ENCODE results near the gene C22orf31. TPM values are rescaled to one million over a fixed set of nuclear protein-coding genes. Genes with fewer than 3 reads are reported as not detected.
"Not testable (repeated sequence)": the region's sequence is repeated elsewhere in the genome, so short reads cannot be mapped to it uniquely, and the experiment has no call there.

The C22orf31 gene
- total and polyA plus RNA-seq, 4 donors: 1.2 TPM; not detected in 3

DNA sequence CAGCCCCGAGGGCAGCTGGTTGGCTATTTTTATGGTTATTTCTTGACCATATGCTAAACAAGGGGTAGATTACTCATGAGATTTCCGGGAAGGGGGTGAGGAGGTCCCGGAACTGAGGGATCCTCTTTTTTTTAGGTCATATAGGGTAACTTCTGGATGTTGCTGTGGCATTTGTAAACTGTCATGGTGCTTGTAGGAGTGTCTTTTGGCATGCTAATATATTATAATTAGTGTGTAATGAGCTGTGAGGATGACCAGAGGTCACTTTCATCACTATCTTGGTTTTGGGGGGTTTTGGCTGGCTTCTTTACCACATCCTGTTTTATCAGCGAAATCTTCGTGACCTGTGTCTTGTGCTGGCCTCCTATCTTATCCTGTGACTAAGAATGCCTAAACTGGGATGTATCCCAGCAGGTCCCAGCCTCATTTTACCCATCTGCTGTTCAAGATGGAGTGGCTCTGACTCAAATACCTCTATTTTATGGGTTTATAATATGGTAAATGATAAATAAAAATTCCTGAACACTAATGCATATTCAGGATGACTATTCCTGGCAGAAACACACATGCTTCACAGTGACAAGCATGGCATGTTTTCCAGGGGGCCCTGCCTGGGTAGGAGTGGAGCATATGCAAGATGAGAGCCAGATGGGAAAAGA is 22.4 kb upstream of the C22orf31 start:
- H3K27me3 ChIP-seq (ENCODE audit: control insufficient read depth, insufficient read depth, low read length): no peaks in the 10 kb centered on the region
- 82% methylated on average over 4 of the region's 5 CpGs for WGBS (ENCODE audit: insufficient coverage)
- peak in 1 of 6 donors; percentile 83 for DNase-seq (ENCODE audit: low read depth in 4 of 6, low spot score in 6 of 6)
- H3K27ac ChIP-seq (ENCODE audit: low read depth, low read length): no peak overlapping the region
- peaks cover 10% of the 10 kb centered on the region for H3K4me1 ChIP-seq (ENCODE audit: control insufficient read depth, insufficient read depth, low read length)
- H3K9me3 ChIP-seq (ENCODE audit: control insufficient read depth, insufficient read depth, low read length): no peaks in the 10 kb centered on the region
- H3K36me3 ChIP-seq (ENCODE audit: control insufficient read depth, insufficient read depth, low read length): no peaks in the 10 kb centered on the region
- no peak overlapping the region for H3K4me3 ChIP-seq (ENCODE audit: low read depth, low read length)

DNA sequence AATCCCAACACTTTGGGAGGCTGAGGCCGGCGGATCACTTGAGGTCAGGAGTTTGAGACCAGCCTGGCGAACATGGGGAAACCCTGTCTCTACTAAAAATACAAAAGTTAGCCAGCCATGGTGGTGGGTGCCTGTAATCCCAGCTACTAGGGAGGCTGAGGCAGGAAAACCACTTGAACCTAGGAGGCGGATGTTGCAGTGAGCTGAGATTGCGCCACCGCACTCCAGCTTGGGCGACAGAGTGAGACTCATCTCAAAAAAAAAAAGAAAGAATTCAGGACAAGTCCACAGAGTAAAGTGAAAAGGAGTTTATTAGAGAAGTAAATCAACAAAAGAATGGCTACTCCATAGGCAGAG is 21.9 kb upstream of the C22orf31 start:
- H3K27ac ChIP-seq (ENCODE audit: low read depth, low read length); H3K27me3 ChIP-seq (ENCODE audit: control insufficient read depth, insufficient read depth, low read length); H3K9me3 ChIP-seq (ENCODE audit: control insufficient read depth, insufficient read depth, low read length); DNase-seq (ENCODE audit: low read depth in 4 of 6, low spot score in 6 of 6); H3K36me3 ChIP-seq (ENCODE audit: control insufficient read depth, insufficient read depth, low read length); H3K4me3 ChIP-seq (ENCODE audit: low read depth, low read length): not testable (repeated sequence)
- 100% methylated on average over 2 of the region's 7 CpGs for WGBS (ENCODE audit: insufficient coverage)
- H3K4me1 ChIP-seq (ENCODE audit: control insufficient read depth, insufficient read depth, low read length): peaks cover 11% of the 10 kb centered on the region

DNA sequence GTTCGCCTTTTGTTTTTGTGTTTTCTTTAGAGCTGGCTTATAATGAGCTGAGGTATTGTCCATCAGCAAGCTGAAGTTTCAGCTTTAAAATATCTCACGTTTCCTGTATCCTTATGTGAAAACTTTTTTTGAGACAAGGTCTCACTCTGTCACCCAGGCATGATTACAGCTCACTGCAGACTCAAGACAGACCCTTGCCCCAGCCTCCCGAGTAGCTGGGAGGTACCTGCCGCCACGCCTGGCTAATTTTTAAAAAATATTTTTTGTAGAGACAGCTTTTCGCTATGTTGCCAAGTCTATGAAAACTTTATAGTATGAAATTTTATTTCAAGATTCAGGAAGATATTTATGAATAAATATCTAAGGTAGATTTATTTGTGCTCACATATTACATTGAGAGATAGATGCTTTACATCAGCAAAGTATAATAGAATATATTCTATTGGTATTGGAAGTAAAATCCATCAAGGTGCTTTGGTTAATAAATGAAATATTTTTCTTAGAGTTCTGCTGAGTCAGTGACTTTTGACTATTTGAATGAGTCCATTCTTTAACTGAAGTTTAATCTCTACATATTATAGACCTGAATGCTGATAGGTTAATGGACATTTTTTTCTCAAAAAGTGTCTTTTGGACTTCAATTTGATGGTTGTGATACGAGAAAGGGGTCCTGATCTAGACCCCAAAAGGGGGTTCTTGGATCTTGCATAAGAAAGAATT is 21.4 kb upstream of the C22orf31 start:
- Histone ChIP-seq H3K27ac (ENCODE audit: low read depth, low read length) (no peak overlapping the region), H3K9me3 (ENCODE audit: control insufficient read depth, insufficient read depth, low read length) (no peaks in the 10 kb centered on the region), H3K4me3 (ENCODE audit: low read depth, low read length) (no peak overlapping the region), H3K4me1 (ENCODE audit: control insufficient read depth, insufficient read depth, low read length) (peaks cover 11% of the 10 kb centered on the region), H3K27me3 (ENCODE audit: control insufficient read depth, insufficient read depth, low read length) (no peaks in the 10 kb centered on the region), H3K36me3 (ENCODE audit: control insufficient read depth, insufficient read depth, low read length) (no peaks in the 10 kb centered on the region)
- 88% methylated on average over 2 of the region's 7 CpGs for WGBS (ENCODE audit: insufficient coverage)
- no peak for DNase-seq (ENCODE audit: low read depth in 4 of 6, low spot score in 6 of 6)

DNA sequence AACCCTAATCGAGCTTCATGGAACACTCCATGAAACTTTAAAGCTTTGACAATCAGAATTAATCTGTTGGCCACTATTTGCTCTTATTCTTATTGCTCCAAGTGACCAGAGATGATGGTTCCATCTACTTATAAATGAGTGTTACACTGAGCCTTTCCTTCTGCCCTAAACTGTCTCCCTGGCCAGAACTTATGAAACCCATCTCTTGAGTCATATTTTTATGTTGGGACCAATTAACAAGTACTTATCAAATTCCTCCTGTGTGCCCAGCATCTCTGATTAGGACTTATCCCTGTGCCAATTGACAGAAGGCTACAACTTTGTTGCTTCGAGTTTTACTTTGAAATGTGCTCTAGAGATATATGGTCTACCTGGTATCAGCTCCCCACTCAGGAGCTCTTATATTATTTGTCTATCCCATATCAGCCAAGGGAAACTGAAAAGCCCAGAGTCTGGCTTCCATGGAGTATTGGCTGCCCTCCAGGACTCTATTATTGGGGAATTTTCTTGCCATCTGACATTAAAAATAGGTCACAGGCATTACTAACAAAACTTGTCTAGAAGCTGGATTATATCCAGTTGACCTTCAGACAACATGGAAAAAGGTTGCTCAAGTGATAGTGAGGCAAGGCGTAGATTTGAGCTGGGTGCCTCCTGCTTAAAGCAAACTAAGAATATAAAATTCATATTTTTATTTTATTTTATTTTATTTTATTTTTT is 20.0 kb upstream of the C22orf31 start:
- DNase-seq (ENCODE audit: low read depth in 4 of 6, low spot score in 6 of 6): no peak
- no CpG with 5 or more reads among the region's 3 CpGs for WGBS (ENCODE audit: insufficient coverage)

DNA sequence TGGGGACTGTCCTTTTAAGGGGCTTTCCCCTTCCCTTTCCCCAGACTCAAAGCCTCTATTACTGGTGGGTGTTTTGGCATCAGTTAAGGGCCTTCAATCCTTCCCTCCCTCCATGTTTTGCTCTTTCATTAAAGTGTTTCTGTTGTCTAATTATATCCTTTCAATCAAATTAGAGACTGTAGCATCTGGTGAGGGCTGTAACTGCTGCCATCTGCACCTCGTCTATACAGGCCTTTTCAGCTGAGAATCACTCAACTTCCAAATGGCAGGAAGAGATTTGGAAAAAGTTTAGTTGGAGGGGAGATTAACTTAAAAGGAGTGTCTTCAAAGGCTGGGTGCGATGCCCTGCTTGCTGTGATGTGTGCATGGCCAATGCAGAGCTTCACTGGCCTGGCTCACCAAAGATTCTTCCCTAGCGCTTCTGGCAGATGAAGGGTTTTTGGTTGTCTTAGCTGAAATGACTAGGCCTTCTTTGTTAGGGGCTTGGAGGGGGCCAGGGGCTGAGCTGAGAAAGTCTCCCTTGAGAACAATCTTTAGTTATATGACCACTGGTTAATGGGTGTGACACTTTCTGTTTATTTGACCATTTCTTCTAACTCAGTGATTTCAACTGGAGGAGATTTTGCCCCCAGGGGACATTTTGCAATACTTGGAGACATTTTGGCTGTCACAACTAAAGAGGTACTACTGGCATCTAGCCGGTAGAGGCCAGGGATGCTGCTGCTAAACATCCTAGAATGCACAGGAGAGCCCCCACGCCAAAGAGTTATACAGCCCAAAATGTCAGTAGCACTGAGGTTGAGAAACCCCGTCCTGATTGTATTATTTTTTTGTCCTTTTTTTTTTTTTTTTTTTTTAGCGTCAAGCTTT is 18.7 kb upstream of the C22orf31 start:
- Histone ChIP-seq H3K36me3 (ENCODE audit: control insufficient read depth, insufficient read depth, low read length) (no peaks in the 10 kb centered on the region), H3K27me3 (ENCODE audit: control insufficient read depth, insufficient read depth, low read length) (no peaks in the 10 kb centered on the region), H3K9me3 (ENCODE audit: control insufficient read depth, insufficient read depth, low read length) (no peaks in the 10 kb centered on the region), H3K27ac (ENCODE audit: low read depth, low read length) (no peak overlapping the region), H3K4me1 (ENCODE audit: control insufficient read depth, insufficient read depth, low read length) (peaks cover 11% of the 10 kb centered on the region), H3K4me3 (ENCODE audit: low read depth, low read length) (no peak overlapping the region)
- DNase-seq (ENCODE audit: low read depth in 4 of 6, low spot score in 6 of 6): peak in 2 of 6 donors; percentile 76 to 80
- 61% methylated on average over 3 of the region's 7 CpGs for WGBS (ENCODE audit: insufficient coverage)

More for the DNA sequence above, 20.0 kb upstream of the C22orf31 start:
- no peaks in the 10 kb centered on the region for H3K36me3 ChIP-seq (ENCODE audit: control insufficient read depth, insufficient read depth, low read length)
- H3K27ac ChIP-seq (ENCODE audit: low read depth, low read length): no peak overlapping the region
- no peak overlapping the region for H3K4me3 ChIP-seq (ENCODE audit: low read depth, low read length)
- H3K27me3 ChIP-seq (ENCODE audit: control insufficient read depth, insufficient read depth, low read length): no peaks in the 10 kb centered on the region
- H3K4me1 ChIP-seq (ENCODE audit: control insufficient read depth, insufficient read depth, low read length): peaks cover 11% of the 10 kb centered on the region
- no peaks in the 10 kb centered on the region for H3K9me3 ChIP-seq (ENCODE audit: control insufficient read depth, insufficient read depth, low read length)

DNA sequence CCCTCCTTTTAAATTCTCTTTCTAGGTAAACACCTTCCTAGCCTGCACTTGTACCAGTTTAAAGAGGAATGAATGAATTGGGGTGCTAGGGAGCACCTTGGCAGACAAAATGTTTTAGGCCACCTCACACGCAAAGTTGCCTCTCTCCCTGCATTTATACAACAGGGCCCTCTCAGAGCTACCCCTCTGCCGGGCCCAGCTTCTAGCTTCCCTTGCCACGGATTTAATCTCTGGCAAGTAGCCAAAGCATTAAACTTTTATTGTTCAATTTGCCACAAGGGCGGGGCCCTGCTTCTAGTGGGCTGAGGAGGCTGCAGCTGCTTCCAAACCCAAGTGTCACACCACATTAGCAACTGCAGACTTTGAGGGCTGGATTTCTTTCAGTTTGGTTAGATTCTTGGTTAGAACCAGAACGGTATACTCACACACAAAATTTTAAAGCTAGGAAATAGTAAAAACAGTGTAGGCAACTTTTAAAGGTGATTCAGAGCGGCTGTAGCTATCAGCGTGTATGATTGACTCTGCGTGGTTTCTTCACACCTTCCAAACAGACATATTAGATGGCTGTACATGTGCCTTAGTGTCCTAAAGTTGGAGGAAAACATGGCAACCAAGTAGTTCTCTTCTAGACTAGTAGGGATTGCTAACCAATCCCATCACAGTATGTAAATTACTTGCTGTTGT is 17.7 kb upstream of the C22orf31 start:
- Histone ChIP-seq H3K27ac (ENCODE audit: low read depth, low read length) (no peak overlapping the region), H3K9me3 (ENCODE audit: control insufficient read depth, insufficient read depth, low read length) (no peaks in the 10 kb centered on the region), H3K36me3 (ENCODE audit: control insufficient read depth, insufficient read depth, low read length) (no peaks in the 10 kb centered on the region), H3K4me1 (ENCODE audit: control insufficient read depth, insufficient read depth, low read length) (peaks cover 11% of the 10 kb centered on the region), H3K27me3 (ENCODE audit: control insufficient read depth, insufficient read depth, low read length) (no peaks in the 10 kb centered on the region), H3K4me3 (ENCODE audit: low read depth, low read length) (no peak overlapping the region)
- peak in 2 of 6 donors; percentile 80 to 89 for DNase-seq (ENCODE audit: low read depth in 4 of 6, low spot score in 6 of 6)
- WGBS (ENCODE audit: insufficient coverage): 13% methylated on average over 3 of the region's 8 CpGs

DNA sequence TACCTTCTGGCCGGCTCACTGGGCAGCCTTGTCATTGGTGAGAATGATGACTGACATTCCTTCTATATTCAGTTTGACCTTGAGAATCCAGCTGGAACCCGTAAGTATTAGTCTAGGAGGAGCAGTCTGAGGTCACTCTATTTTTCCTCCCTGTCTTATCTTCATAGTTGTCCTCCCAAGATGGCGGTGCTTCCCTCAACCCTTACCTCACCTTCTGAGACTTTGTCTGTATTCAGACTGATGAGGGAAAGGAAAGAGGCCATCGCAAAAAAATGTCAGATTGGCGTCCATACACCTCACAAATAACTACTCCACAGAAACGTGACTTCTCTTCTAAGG is 17.2 kb upstream of the C22orf31 start:
- peaks cover 16% of the 10 kb centered on the region for H3K4me1 ChIP-seq (ENCODE audit: control insufficient read depth, insufficient read depth, low read length)

DNA sequence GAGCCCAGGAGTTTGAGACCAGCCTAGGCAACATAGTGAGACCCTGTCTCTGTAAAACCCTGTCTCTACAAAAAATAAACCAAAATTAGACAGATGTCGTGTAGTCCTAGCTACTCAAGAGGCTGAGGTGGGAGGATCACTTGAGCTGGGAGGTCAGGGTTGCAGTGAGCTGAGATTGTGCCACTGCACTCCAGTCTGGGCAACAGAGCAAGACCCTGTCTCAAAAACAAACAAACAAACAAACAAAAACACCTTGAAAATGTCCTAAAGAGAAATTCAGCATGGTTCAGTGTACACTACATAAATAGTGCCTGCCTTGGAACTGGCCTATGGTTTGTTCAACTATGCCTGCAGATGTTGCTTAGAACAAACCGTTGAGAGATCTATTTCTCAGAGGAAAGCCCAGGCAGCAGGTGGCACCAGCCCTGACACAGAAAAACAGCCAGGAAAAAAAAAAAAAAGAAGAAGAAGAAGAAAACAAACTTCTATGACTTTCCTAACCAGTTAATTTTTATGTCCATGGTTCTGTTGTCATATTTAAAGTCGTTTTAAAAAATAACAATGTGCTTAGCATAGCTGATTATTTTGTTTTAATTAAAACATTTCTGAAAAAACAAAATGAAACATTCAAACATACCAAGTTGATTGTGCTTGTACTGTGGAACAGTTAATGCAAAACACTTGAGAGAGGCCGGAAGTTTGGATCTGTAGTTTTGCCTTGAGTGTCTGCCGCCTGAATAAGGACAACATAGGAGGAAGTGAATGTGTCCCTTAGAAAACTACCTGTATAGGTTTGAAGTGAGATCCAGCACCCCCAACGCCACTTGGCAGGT is 16.6 kb upstream of the C22orf31 start:
- peaks cover 11% of the 10 kb centered on the region for H3K27me3 ChIP-seq (ENCODE audit: control insufficient read depth, insufficient read depth, low read length)
- no peak overlapping the region for H3K4me3 ChIP-seq (ENCODE audit: low read depth, low read length)
- DNase-seq (ENCODE audit: low read depth in 4 of 6, low spot score in 6 of 6): no peak
- no peaks in the 10 kb centered on the region for H3K36me3 ChIP-seq (ENCODE audit: control insufficient read depth, insufficient read depth, low read length)
- WGBS (ENCODE audit: insufficient coverage): 100% methylated on average over 2 of the region's 6 CpGs
- H3K27ac ChIP-seq (ENCODE audit: low read depth, low read length): no peak overlapping the region
- peaks cover 22% of the 10 kb centered on the region for H3K4me1 ChIP-seq (ENCODE audit: control insufficient read depth, insufficient read depth, low read length)
- H3K9me3 ChIP-seq (ENCODE audit: control insufficient read depth, insufficient read depth, low read length): no peaks in the 10 kb centered on the region

More for the DNA sequence above, 17.2 kb upstream of the C22orf31 start:
- DNase-seq (ENCODE audit: low read depth in 4 of 6, low spot score in 6 of 6): no peak
- H3K4me3 ChIP-seq (ENCODE audit: low read depth, low read length): no peak overlapping the region
- no peaks in the 10 kb centered on the region for H3K9me3 ChIP-seq (ENCODE audit: control insufficient read depth, insufficient read depth, low read length)
- H3K27me3 ChIP-seq (ENCODE audit: control insufficient read depth, insufficient read depth, low read length): peaks cover 5% of the 10 kb centered on the region
- no peak overlapping the region for H3K27ac ChIP-seq (ENCODE audit: low read depth, low read length)
- WGBS (ENCODE audit: insufficient coverage): 80% methylated on average over 1 of the region's 6 CpGs
- no peaks in the 10 kb centered on the region for H3K36me3 ChIP-seq (ENCODE audit: control insufficient read depth, insufficient read depth, low read length)
